ENCODE data around the gene KRCC1.

The KRCC1 gene

DNA sequence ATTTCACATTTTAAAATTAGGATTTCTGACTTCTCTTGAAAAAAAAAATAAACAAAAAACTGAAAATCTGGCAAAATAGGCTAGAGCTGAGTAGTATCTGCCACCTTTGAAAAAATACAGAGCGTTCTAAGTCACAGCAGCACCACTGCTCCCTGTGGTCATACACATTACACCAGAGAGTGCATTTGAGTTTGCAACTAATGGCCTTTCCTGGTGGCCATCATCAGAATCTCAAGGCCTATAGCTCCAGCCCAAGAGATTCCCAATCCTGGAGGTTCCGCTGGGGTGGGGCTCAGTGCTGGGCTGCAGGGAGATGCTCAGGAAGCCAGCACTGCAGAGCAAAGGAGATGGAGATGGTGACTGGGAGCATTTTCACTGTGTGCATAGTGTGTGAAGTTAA is 29.5 kb upstream of the KRCC1 start:
- TF ChIP-seq, protein P1, sequence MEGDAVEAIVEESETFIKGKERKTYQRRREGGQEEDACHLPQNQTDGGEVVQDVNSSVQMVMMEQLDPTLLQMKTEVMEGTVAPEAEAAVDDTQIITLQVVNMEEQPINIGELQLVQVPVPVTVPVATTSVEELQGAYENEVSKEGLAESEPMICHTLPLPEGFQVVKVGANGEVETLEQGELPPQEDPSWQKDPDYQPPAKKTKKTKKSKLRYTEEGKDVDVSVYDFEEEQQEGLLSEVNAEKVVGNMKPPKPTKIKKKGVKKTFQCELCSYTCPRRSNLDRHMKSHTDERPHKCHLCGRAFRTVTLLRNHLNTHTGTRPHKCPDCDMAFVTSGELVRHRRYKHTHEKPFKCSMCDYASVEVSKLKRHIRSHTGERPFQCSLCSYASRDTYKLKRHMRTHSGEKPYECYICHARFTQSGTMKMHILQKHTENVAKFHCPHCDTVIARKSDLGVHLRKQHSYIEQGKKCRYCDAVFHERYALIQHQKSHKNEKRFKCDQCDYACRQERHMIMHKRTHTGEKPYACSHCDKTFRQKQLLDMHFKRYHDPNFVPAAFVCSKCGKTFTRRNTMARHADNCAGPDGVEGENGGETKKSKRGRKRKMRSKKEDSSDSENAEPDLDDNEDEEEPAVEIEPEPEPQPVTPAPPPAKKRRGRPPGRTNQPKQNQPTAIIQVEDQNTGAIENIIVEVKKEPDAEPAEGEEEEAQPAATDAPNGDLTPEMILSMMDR (conservative IDR thresholded peaks at IDR 0.05; ENCODE audit: low read depth, low read length) = no peak
- Histone ChIP-seq H3K9ac (no peak overlapping the region), H3K79me2 (ENCODE audit: insufficient read depth, low read depth) (no peaks in the 10 kb centered on the region), H2AFZ (ENCODE audit: low read depth) (no peak overlapping the region), H3K27ac (no peak overlapping the region), H3K4me2 (no peak overlapping the region), H3K4me1 (ENCODE audit: low read depth, poor library complexity, severe bottlenecking) (no peaks in the 10 kb centered on the region), H3K4me3 (IDR thresholded peaks at IDR 0.05; ENCODE audit: insufficient read depth, low read depth, low read length) (no peak overlapping the region), H3K36me3 (ENCODE audit: insufficient read depth) (no peaks in the 10 kb centered on the region), H3K27me3 (ENCODE audit: insufficient read depth, low read depth) (no peaks in the 10 kb centered on the region), H4K20me1 (ENCODE audit: insufficient read depth) (no peaks in the 10 kb centered on the region)

DNA sequence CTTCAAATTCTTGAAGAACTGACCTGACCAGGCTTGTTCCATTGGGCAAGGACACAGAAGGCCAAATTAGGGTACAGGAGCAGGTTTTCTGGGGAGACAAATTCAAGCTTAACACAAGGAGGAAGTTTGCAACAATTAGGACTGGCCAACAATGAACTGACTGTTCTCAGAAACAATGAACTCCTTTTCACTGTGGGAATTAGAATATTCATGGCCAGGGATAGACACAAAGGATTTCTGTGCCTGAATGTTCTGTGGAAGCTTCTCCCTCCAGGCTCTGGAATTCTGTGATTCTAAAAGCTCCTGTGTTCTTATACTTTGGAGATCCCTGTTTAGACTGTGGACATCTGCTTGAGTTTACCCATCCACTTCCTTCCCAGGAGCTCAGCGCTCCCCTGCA is 27.2 kb upstream of the KRCC1 start:
- H3K4me3 ChIP-seq (IDR thresholded peaks at IDR 0.05; ENCODE audit: insufficient read depth, low read depth, low read length) = no peak overlapping the region
- no peak overlapping the region for H3K4me2 ChIP-seq
- no peaks in the 10 kb centered on the region for H4K20me1 ChIP-seq (ENCODE audit: insufficient read depth)
- H3K79me2 ChIP-seq (ENCODE audit: insufficient read depth, low read depth) = no peaks in the 10 kb centered on the region
- TF ChIP-seq, protein P1 (conservative IDR thresholded peaks at IDR 0.05; ENCODE audit: low read depth, low read length) = no peak
- no peak overlapping the region for H3K27ac ChIP-seq
- no peaks in the 10 kb centered on the region for H3K4me1 ChIP-seq (ENCODE audit: low read depth, poor library complexity, severe bottlenecking)
- H3K9ac ChIP-seq = no peak overlapping the region
- no peaks in the 10 kb centered on the region for H3K27me3 ChIP-seq (ENCODE audit: insufficient read depth, low read depth)
- no peak overlapping the region for H2AFZ ChIP-seq (ENCODE audit: low read depth)
- no peaks in the 10 kb centered on the region for H3K36me3 ChIP-seq (ENCODE audit: insufficient read depth)

DNA sequence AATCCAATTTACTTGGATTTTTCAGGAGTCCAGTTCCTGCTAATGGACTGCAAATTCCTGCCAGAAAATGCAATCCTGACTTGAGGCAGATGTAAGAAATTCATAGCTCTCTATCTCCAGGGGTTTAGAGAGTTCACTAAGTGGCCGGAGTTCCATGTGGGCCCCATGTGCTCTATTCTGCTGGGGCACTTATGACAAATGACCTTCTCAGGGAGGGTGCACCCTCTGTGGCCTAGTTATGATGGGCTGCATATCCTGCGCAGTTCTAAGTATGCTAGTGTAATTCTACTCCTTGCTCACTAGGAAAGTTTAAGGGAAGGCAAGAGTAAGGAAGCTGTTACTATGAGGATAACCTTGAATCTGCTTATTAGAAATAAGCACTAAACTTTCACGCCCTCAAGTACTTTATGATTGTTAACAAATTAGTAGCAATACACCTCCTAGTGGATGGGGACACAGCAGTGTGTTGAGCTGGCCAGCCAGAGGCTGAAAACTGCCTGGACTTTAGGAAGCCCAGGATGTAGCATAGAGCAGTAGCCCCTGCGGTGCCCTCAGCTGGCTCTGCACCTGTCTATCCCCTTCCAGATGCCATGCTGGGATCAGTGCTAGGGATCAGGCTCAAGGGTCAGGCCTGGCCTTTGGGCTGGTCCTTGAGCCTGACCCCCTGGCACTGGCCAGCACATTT is 26.5 kb upstream of the KRCC1 start:
- Histone ChIP-seq H3K27ac (no peak overlapping the region), H3K9ac (no peak overlapping the region), H3K4me1 (ENCODE audit: low read depth, poor library complexity, severe bottlenecking) (no peaks in the 10 kb centered on the region), H3K4me2 (no peak overlapping the region), H3K27me3 (ENCODE audit: insufficient read depth, low read depth) (no peaks in the 10 kb centered on the region), H3K79me2 (ENCODE audit: insufficient read depth, low read depth) (no peaks in the 10 kb centered on the region), H2AFZ (ENCODE audit: low read depth) (no peak overlapping the region), H3K36me3 (ENCODE audit: insufficient read depth) (no peaks in the 10 kb centered on the region), H4K20me1 (ENCODE audit: insufficient read depth) (no peaks in the 10 kb centered on the region), H3K4me3 (IDR thresholded peaks at IDR 0.05; ENCODE audit: insufficient read depth, low read depth, low read length) (no peak overlapping the region)
- TF ChIP-seq, protein P1 (conservative IDR thresholded peaks at IDR 0.05; ENCODE audit: low read depth, low read length) = no peak

DNA sequence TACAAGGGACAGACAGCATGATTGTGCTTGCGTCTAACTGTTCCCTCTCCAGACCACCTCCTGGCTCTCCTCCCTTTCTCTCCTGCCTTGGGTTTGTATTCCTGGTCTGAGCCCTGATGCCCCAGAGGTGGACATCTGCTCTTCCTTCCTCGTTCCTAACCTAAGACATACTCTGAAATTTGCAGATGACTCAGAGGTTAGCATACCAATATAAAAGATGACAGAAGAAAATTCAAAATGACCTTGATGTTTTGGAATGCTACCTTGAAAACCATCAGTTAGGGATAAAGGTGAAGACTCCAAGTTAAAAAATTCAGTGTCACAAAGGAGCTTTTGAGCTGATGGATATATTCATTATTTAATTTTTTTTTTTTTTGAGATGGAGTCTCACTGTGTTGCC is 25.0 kb upstream of the KRCC1 start:
- Histone ChIP-seq H3K79me2 (ENCODE audit: insufficient read depth, low read depth) (no peaks in the 10 kb centered on the region), H2AFZ (ENCODE audit: low read depth) (no peak overlapping the region), H3K4me1 (ENCODE audit: low read depth, poor library complexity, severe bottlenecking) (no peaks in the 10 kb centered on the region), H3K27ac (no peak overlapping the region), H3K4me3 (IDR thresholded peaks at IDR 0.05; ENCODE audit: insufficient read depth, low read depth, low read length) (no peak overlapping the region), H3K9ac (no peak overlapping the region), H3K27me3 (ENCODE audit: insufficient read depth, low read depth) (no peaks in the 10 kb centered on the region), H4K20me1 (ENCODE audit: insufficient read depth) (no peaks in the 10 kb centered on the region), H3K36me3 (ENCODE audit: insufficient read depth) (no peaks in the 10 kb centered on the region), H3K4me2 (no peak overlapping the region)
- TF ChIP-seq, protein P1 (conservative IDR thresholded peaks at IDR 0.05; ENCODE audit: low read depth, low read length) = no peak

All from KMS-11 (cell line).